H1 (cell line): ENCODE measurements around the gene HS6ST2. TPM values are rescaled to one million over a fixed set of nuclear protein-coding genes. Genes with fewer than 3 reads are reported as not detected.

Experiments used
- CTCF ChIA-PET: fragments of 300-600 bp; sonication (Branson Sonifier 250); formaldehyde crosslinking; loops from one replicate; lab custom pipeline; 2021; ENCODE audit not compliant: partially characterized antibody; lab: Charles Lee
- POLR2A ChIA-PET: fragments of 300-600 bp; sonication (Branson Sonifier 250); formaldehyde crosslinking; loops from one replicate; lab custom pipeline; 2021; ENCODE audit warnings: inconsistent platforms; ENCODE audit not compliant: partially characterized antibody; lab: Charles Lee
- DNase-seq, 2 experiments: peaks; one replicate each; pipeline versions ENCODE4 v3.0.0 to v3.0.0-alpha.2; 2010 to 2022; ENCODE audit warnings: low spot score in 2 of 2, low read depth in 1 of 2, mixed read lengths in 1 of 2
- FAIRE-seq: peaks from 2 replicates; lab custom pipeline; 2011; peaks lifted over from hg19 to GRCh38; lab: Jason Lieb, UNC
- H2AFZ ChIP-seq: 2 replicates; pipeline ENCODE4 v1.8.1; 2012; ENCODE audit warnings: low read length, inconsistent platforms
- H2AK5ac ChIP-seq: 2 replicates; pipeline ENCODE4 v1.6.1; 2013; ENCODE audit warnings: low read depth, low read length
- H2BK120ac ChIP-seq: replicated peaks from 2 replicates; pipeline ENCODE3; 2013; ENCODE audit warnings: low read depth, low read length, inconsistent platforms
- H2BK12ac ChIP-seq: 2 replicates; pipeline ENCODE4 v1.6.1; 2013; ENCODE audit warnings: low read depth, low read length
- H2BK15ac ChIP-seq: 2 replicates; pipeline ENCODE4 v1.6.1; 2013; ENCODE audit warnings: low read length
- H2BK20ac ChIP-seq: 2 replicates; pipeline ENCODE4 v1.6.1; 2013; ENCODE audit warnings: low read length
- H2BK5ac ChIP-seq: 2 replicates; pipeline ENCODE4 v1.6.1; 2013; ENCODE audit warnings: low read depth, low read length
- H3K14ac ChIP-seq: 2 replicates; pipeline ENCODE4 v1.6.1; 2013; ENCODE audit warnings: inconsistent platforms; ENCODE audit not compliant: insufficient read length
- H3K18ac ChIP-seq: 2 replicates; pipeline ENCODE4 v1.6.1; 2013; ENCODE audit warnings: low read length; ENCODE audit errors: extremely low read depth
- H3K23ac ChIP-seq: 2 replicates; pipeline ENCODE4 v1.6.1; 2013; ENCODE audit warnings: inconsistent platforms; ENCODE audit not compliant: insufficient read length
- H3K23me2 ChIP-seq: 2 replicates; pipeline ENCODE4 v1.6.1; 2013; ENCODE audit warnings: low read depth, low read length
- H3K27ac ChIP-seq: 2 replicates; pipeline ENCODE4 v1.6.1; 2011; ENCODE audit warnings: low read depth, low read length, inconsistent platforms
- H3K27me3 ChIP-seq, 4 experiments: replicated peaks in 1 of 4; 1 replicate in 1 of 4; 2 replicates in 3 of 4; pipeline versions ENCODE4 v1.6.1 to v1.8.1; 2011 to 2013; ENCODE audit warnings: low read length in 3 of 4, mild to moderate bottlenecking in 3 of 4, inconsistent platforms in 2 of 4, mixed read lengths in 2 of 4, moderate library complexity in 1 of 4; ENCODE audit not compliant: control insufficient read depth in 3 of 4, insufficient read depth in 3 of 4; ENCODE audit errors: extremely low read depth in 1 of 4
- H3K36me3 ChIP-seq, 4 experiments: 2 replicates each; pipeline versions ENCODE4 v1.6.1 to v1.8.1; 2011 to 2013; ENCODE audit warnings: mild to moderate bottlenecking in 4 of 4, low read length in 3 of 4, moderate library complexity in 2 of 4, control low read depth in 1 of 4, inconsistent platforms in 1 of 4; ENCODE audit not compliant: insufficient read depth in 4 of 4, control insufficient read depth in 2 of 4
- H3K4ac ChIP-seq: replicated peaks from 2 replicates; pipeline ENCODE3; 2013; ENCODE audit warnings: low read length, low read depth, mixed read lengths, inconsistent platforms; ENCODE audit not compliant: insufficient read length
- H3K4me1 ChIP-seq, 4 experiments: replicated peaks in 1 of 4; 1 replicate in 1 of 4; 2 replicates in 3 of 4; pipeline versions ENCODE4 v1.6.1 to v1.8.1; 2011 to 2013; ENCODE audit warnings: low read length in 3 of 4, inconsistent platforms in 2 of 4, mixed read lengths in 1 of 4; ENCODE audit not compliant: insufficient read depth in 4 of 4, control insufficient read depth in 3 of 4
- H3K4me2 ChIP-seq, 2 experiments: 2 replicates each; pipeline versions ENCODE4 v1.6.1 to v1.8.1; 2011 to 2013; ENCODE audit warnings: low read depth in 2 of 2, low read length in 2 of 2, control low read depth in 1 of 2, inconsistent platforms in 1 of 2, mild to moderate bottlenecking in 1 of 2; ENCODE audit not compliant: insufficient read depth in 1 of 2
- H3K4me3 ChIP-seq, 4 experiments: fragments of 200-600, 300-600 bp in 1 of 4; sonication (generic), shearing (Covaris generic), sonication (Bioruptor Twin) in 1 of 4; 2 replicates each; pipeline versions ENCODE4 v1.5.1 to v1.8.1; 2011 to 2016; ENCODE audit warnings: low read length in 4 of 4, low read depth in 3 of 4, control low read depth in 2 of 4, inconsistent platforms in 2 of 4, mild to moderate bottlenecking in 2 of 4, mixed read lengths in 1 of 4, moderate library complexity in 1 of 4; ENCODE audit not compliant: insufficient read depth in 2 of 4; ENCODE audit errors: extremely low read depth in 1 of 4
- H3K56ac ChIP-seq: replicated peaks from 2 replicates; pipeline ENCODE3; 2013; ENCODE audit warnings: low read depth, mild to moderate bottlenecking, mixed read lengths, low read length, inconsistent platforms; ENCODE audit not compliant: insufficient read length
- H3K79me1 ChIP-seq: 2 replicates; pipeline ENCODE4 v1.6.1; 2013; ENCODE audit warnings: low read depth, low read length, control low read depth
- H3K79me2 ChIP-seq, 2 experiments: 2 replicates each; pipeline versions ENCODE4 v1.6.1 to v1.8.1; 2012 to 2013; ENCODE audit warnings: low read length in 2 of 2, mild to moderate bottlenecking in 2 of 2, inconsistent platforms in 1 of 2; ENCODE audit not compliant: insufficient read depth in 2 of 2, control insufficient read depth in 1 of 2
- H3K9ac ChIP-seq, 4 experiments: replicated peaks in 1 of 4; 1 replicate in 1 of 4; 2 replicates in 3 of 4; pipeline versions ENCODE4 v1.6.1 to v1.8.1; 2011 to 2013; ENCODE audit warnings: low read depth in 3 of 4, low read length in 3 of 4, control low read depth in 2 of 4, mild to moderate bottlenecking in 2 of 4, moderate library complexity in 2 of 4, inconsistent platforms in 1 of 4; ENCODE audit errors: extremely low read depth in 1 of 4
- H3K9me3 ChIP-seq, 2 experiments: 2 replicates each; pipeline versions ENCODE4 v1.6.1 to v1.8.1; 2012 to 2013; ENCODE audit warnings: mild to moderate bottlenecking in 2 of 2, moderate library complexity in 2 of 2, control low read depth in 1 of 2, inconsistent platforms in 1 of 2, low read depth in 1 of 2, low read length in 1 of 2, mixed read lengths in 1 of 2; ENCODE audit not compliant: insufficient read depth in 2 of 2
- H4K20me1 ChIP-seq, 2 experiments: replicated peaks in 1 of 2; 2 replicates each; pipeline versions ENCODE3 to v1.8.1; 2011 to 2013; ENCODE audit warnings: inconsistent platforms in 2 of 2, low read length in 2 of 2, mild to moderate bottlenecking in 1 of 2; ENCODE audit not compliant: insufficient read depth in 2 of 2, control insufficient read depth in 1 of 2
- H4K5ac ChIP-seq: 2 replicates; pipeline ENCODE4 v1.6.1; 2013; ENCODE audit warnings: low read length, low read depth, mixed read lengths, inconsistent platforms; ENCODE audit not compliant: insufficient read length
- H4K8ac ChIP-seq: 2 replicates; pipeline ENCODE4 v1.8.0; 2013; ENCODE audit warnings: mild to moderate bottlenecking, moderate library complexity, low read length, inconsistent platforms; ENCODE audit not compliant: insufficient read depth; ENCODE audit errors: extremely low read depth
- H4K91ac ChIP-seq: replicated peaks from 2 replicates; pipeline ENCODE3; 2013; ENCODE audit warnings: low read length, mixed read lengths, inconsistent platforms; ENCODE audit not compliant: insufficient read length
- CREB1 ChIP-seq: IDR thresholded peaks from 2 replicates; pipeline ENCODE4 v1.6.1; 2012; ENCODE audit warnings: inconsistent platforms
- EGR1 ChIP-seq: IDR thresholded peaks from 2 replicates; pipeline ENCODE4 v1.6.1; 2011; ENCODE audit warnings: low read depth, low read length, borderline replicate concordance
- EP300 ChIP-seq, 2 experiments: IDR thresholded peaks; 1 replicate in 1 of 2; 2 replicates in 1 of 2; pipeline ENCODE4 v1.6.1; 2011 to 2012; ENCODE audit warnings: low read depth in 2 of 2, low read length in 2 of 2, mild to moderate bottlenecking in 2 of 2, borderline replicate concordance in 1 of 2, inconsistent platforms in 1 of 2, moderate library complexity in 1 of 2
- JUND ChIP-seq: IDR thresholded peaks from 2 replicates; pipeline ENCODE4 v1.6.1; 2011; ENCODE audit warnings: mild to moderate bottlenecking, improper control_type of control experiment, low read length
- KDM1A ChIP-seq: fragments of 200-600, 300-600 bp; sonication (generic); IDR thresholded peaks from 2 replicates; pipeline ENCODE4 v1.7.1; 2016; ENCODE audit warnings: mild to moderate bottlenecking, low read length, borderline replicate concordance
- MAFK ChIP-seq: IDR thresholded peaks from 2 replicates; pipeline ENCODE4 v1.6.1; 2012; ENCODE audit warnings: low read depth, mild to moderate bottlenecking, improper control_type of control experiment, low read length
- RBBP5 ChIP-seq: IDR thresholded peaks from 2 replicates; pipeline ENCODE4 v1.7.1; 2012; ENCODE audit warnings: low read depth, mild to moderate bottlenecking, inconsistent platforms, low read length, moderate library complexity, borderline replicate concordance
- SAP30 ChIP-seq: fragments of 300-600 bp; sonication (generic); IDR thresholded peaks from 2 replicates; pipeline ENCODE4 v1.7.1; 2012; ENCODE audit warnings: low read length, moderate library complexity, mild to moderate bottlenecking, inconsistent platforms; ENCODE audit not compliant: insufficient read depth, insufficient replicate concordance
- SIN3A ChIP-seq, 2 experiments: IDR thresholded peaks in 1 of 2; conservative IDR thresholded peaks in 1 of 2; 2 replicates each; pipeline ENCODE4 v1.6.1; 2011 to 2012; ENCODE audit warnings: low read length in 2 of 2, improper control_type of control experiment in 1 of 2, low read depth in 1 of 2, mild to moderate bottlenecking in 1 of 2
- SIX5 ChIP-seq: IDR thresholded peaks from 2 replicates; pipeline ENCODE4 v1.6.1; 2011; ENCODE audit warnings: mild to moderate bottlenecking, low read depth, low read length
- ZNF274 ChIP-seq: IDR thresholded peaks from 2 replicates; pipeline ENCODE4 v1.7.0; 2012; ENCODE audit warnings: low read length, borderline replicate concordance; ENCODE audit errors: extremely low read depth
- WGBS, 2 experiments: shearing (Covaris generic) in 1 of 2; methylation state at CpG; one replicate each; pipeline versions ENCODE4 v1.1.6 to v1.1.7; 2013 to 2015; ENCODE audit warnings: low lambda C conversion rate in 2 of 2, mixed read lengths in 2 of 2, inconsistent platforms in 1 of 2, low coverage in 1 of 2, missing lambda C conversion rate in 1 of 2; ENCODE audit not compliant: insufficient replicate concordance in 2 of 2, insufficient coverage in 1 of 2, insufficient read length in 1 of 2; ENCODE audit errors: extremely low coverage in 1 of 2, missing lambda C conversion rate in 1 of 2; 5-methylcytosine and 5-hydroxymethylcytosine counted together
- polyA plus RNA-seq, 7 experiments: library from polyadenylated mRNA; depleted of rRNA in 3 of 7; stranded (reverse) in 5 of 7; unstranded in 2 of 7; fragments of >200 nt in 5 of 7; fragments of 200-250 nt in 2 of 7; gene quantifications; 1 replicate in 5 of 7; 2 replicates in 1 of 7; 4 replicates in 1 of 7; pipeline versions ENCODE4 v1.2.1 to v1.2.3, GENCODE V29; 2011 to 2013; ENCODE audit warnings: missing spikeins in 2 of 7, mixed read lengths in 2 of 7
- total RNA-seq: library from RNA; stranded (reverse); fragmentation: NEBNext Ultra II Directional; extraction: Animal tissue kit (Norgen Biotek cat#: 25700); gene quantifications from 2 replicates; pipeline ENCODE4 v1.2.1, GENCODE V29; 2021
- TF ChIP-seq, protein P1 (sequence below): IDR thresholded peaks from 2 replicates; pipeline ENCODE4 v1.6.1; 2011; ENCODE audit warnings: low read depth, mild to moderate bottlenecking, low read length; ENCODE audit not compliant: insufficient read depth

Gene HS6ST2
- total and polyA plus RNA-seq, 2 of the 8 experiments (the other 6 are each of a cell fraction or from before 2014, with no cell fraction given), result 3.9 TPM

GRCh38 chrX:132916349-132916748 lies 42.1 kb downstream of the HS6ST2 start:
- no peak overlapping the region for H4K8ac ChIP-seq
- H3K56ac ChIP-seq, result no peak overlapping the region
- 79% methylated on average over 3 of the region's 3 CpGs; no CpG with 5 or more reads in 1 of the 2 experiments for WGBS, 2 experiments
- H3K79me1 ChIP-seq, result no peaks in the 10 kb centered on the region
- no peaks in the 10 kb centered on the region for H3K4me1 ChIP-seq
- H3K23ac ChIP-seq, result no peak overlapping the region
- no peak overlapping the region for H2AFZ ChIP-seq
- ChIA-PET POLR2A (no interaction called here), CTCF (no interaction called here)
- H3K4me3 ChIP-seq, result no peak overlapping the region
- H4K5ac ChIP-seq, result no peak overlapping the region
- H2BK15ac ChIP-seq, result no peak overlapping the region
- no peak overlapping the region for H3K14ac ChIP-seq
- no peak overlapping the region for H2BK5ac ChIP-seq
- H3K18ac ChIP-seq, result no peak overlapping the region
- H3K27ac ChIP-seq, result no peak overlapping the region
- no peaks in the 10 kb centered on the region for H3K36me3 ChIP-seq
- H4K20me1 ChIP-seq, result no peaks in the 10 kb centered on the region
- H4K91ac ChIP-seq, result no peak overlapping the region
- no peak overlapping the region for H2BK20ac ChIP-seq
- no peak for DNase-seq
- FAIRE-seq, result no peak
- no peaks in the 10 kb centered on the region for H3K9me3 ChIP-seq
- no peak overlapping the region for H2BK120ac ChIP-seq
- H3K23me2 ChIP-seq, result no peaks in the 10 kb centered on the region
- no peaks in the 10 kb centered on the region for H3K79me2 ChIP-seq
- no peaks in the 10 kb centered on the region for H3K27me3 ChIP-seq
- H2BK12ac ChIP-seq, result no peak overlapping the region
- no peak overlapping the region for H3K4me2 ChIP-seq
- H3K4ac ChIP-seq, result no peak overlapping the region
- no peak overlapping the region for H3K9ac ChIP-seq
- no peak overlapping the region for H2AK5ac ChIP-seq
- TF ChIP-seq KDM1A (no peak), ZNF274 (no peak), SIX5 (no peak), RBBP5 (no peak), EGR1 (no peak), JUND (no peak), EP300 (IDR thresholded peaks at IDR 0.05; ENCODE audit: borderline replicate concordance in 1 of 2, low read depth in 2 of 2, low read length in 2 of 2) (no peak), MAFK (no peak), CREB1 (no peak), SAP30 (no peak), SIN3A (conservative IDR thresholded peaks at IDR 0.05 in 1 of 2, IDR thresholded peaks at IDR 0.05 in 1 of 2; ENCODE audit: low read depth in 1 of 2, low read length in 2 of 2) (no peak)
- TF ChIP-seq, protein P1, sequence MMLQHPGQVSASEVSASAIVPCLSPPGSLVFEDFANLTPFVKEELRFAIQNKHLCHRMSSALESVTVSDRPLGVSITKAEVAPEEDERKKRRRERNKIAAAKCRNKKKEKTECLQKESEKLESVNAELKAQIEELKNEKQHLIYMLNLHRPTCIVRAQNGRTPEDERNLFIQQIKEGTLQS, result no peak
